HG03066 (cell line): ENCODE measurements around the gene CD276.
"Not testable (repeated sequence)": the region's sequence is repeated elsewhere in the genome, so short reads cannot be mapped to it uniquely, and the experiment has no call there.

Source experiments
- ATAC-seq: cut with Tn5 transposase; IDR thresholded peaks from one replicate; pipeline ENCODE4 v1.9.1; 2021; ENCODE audit warnings: low read depth; ENCODE audit not compliant: unreplicated experiment

The CD276 gene

DNA sequence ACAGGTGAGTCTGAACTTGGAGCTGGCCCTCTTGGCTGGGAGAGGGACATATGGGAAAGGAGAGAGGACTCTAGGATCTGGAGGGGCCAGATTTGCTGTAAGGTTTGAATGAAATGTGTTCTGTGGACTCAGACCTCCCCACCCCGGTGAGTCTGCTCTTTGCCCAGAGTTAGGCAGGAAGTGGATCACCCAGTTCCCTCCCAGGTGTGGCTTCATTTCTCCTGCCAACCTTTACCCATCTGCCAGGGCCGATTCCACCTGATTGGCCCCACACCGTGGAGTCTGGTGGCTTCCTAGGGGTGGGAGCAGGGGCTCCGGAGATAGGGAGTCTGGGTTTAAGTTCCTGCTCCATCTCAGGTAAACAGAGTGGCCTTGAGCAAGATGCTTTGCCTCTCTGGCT lies 25.5 kb downstream of the CD276 start:
- no peak for ATAC-seq

DNA sequence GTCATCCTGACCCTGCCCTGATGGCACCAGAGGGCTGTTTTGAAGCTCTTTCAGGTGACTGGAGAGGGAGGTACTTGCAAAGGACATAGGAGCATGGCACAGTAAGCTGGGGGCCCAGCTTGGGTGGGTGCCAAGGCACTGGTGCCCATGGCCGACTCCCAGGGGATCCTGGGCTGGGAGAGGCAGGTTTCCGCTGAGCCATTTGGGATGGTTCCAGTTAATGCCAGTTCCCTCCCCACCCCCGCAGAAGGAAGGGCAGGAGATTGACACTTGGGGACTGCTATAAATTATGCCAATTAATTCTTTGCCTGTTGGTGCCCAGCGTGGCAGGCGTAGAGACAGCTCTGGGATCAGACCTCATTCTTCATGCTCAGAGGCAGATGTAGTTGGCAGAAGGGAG lies 26.1 kb downstream of the CD276 start:
- ATAC-seq, result no peak

DNA sequence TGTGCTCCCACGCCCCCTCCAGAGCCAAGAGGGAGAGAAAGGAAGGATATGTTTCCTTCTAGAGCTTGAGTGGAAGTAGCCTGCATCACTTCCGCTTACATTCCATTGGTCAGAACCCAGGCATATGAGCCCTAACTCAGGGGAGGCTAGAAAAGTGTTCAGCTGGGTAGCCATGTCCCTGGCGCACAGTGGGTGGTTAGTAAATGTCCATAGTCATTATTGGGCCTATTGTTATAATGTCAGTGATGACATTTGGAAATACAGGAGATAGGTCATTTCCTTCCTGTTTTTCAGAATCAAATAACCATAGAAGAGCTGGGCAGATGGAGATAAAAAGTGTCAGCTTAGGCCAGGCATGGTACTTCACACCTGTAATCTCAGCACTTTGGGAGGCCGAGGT lies 27.3 kb downstream of the CD276 start:
- ATAC-seq, result no peak

DNA sequence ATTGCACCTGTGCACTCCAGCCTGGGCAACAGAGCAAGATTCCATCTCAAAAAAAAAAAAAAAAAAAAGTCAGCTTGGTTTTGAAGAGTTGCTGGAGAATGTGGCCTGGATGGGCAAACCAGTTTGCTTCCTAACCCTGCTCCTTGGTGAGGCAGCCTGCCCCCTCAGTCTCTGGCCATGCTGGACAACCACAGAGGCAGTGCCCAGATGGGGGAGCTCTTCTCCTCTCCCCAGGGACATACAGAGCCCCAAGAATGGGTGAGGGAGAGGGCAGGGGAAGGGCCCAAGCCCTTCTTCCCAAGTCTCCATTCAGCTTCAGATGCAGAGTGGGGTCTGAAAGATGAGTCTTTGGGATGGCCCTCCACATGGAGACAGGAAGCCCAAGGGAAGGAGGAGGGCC lies 27.9 kb downstream of the CD276 start:
- ATAC-seq, result no peak

DNA sequence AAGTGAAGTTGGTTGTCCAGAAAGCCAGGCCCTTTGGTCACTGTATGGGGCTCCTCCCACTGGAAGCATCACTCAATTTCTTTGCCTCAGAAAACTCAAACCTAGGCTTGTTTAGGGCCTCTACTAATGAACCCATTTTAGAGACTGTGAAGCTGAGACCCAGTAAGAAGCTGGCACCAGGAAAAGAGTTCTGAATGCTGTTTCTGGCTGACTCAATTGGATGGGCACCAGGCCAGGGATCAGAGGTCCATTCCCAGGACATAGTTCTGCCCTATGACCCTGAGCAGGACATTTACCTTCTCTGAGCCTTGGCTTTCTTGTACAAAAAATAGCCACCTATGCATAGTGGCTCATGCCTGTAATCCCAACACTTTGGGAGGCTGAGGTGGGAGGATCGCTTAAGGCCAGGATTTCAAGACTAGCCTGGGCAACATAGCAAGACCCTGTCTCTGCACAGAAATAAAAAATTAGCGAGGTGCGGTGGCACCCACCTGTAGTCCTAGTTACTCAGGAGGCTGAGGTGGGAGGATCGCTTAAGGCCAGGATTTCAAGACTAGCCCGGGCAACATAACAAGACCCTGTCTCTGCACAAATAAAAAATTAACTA lies 30.6 kb downstream of the CD276 start:
- no peak for ATAC-seq

- ATAC-seq, result no peak
These were observed 31.2 kb downstream of the CD276 start for GRCh38 chr15:73715417-73715816.

DNA sequence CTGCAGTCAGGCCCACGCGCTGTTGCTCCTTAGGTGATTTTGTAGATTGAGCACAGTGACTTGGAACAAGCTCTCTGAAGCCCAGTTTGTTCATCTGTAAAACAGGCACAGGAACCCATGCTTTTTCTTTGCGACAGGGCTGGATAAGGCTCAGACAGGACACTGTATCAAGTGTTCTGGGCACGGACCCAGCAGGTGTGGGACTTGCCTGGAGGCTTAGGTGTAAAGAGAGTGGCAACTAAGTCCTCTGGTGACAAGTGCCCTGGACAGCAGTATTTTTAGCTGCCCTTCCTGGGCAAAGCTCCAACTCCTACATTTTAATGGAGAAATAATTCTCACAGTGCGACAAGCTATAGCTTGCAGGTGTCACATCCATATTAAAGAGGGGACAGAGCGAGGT lies 32.2 kb downstream of the CD276 start:
- no peak for ATAC-seq

- no peak for ATAC-seq
These were observed 33.0 kb downstream of the CD276 start for GRCh38 chr15:73717206-73717605.

DNA sequence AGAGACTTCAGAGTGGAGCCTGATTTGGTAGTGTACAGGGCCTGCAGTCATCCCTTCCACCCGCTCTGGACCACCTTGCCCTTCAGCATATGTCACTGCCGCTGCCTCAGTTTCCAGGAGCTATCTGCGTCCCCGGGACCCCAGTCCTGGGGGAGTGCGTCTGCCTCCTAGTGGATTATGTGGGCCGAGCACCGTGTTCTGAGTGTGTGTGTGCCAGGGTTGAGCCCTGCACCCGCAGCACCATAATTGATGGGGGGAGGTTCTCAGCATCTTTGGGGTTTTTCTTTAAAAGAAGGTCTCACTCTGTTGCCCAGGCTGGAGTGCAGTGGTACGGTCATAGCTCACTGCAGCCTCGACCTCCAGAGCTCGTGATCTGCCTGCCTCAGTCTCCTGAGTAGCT lies 33.6 kb downstream of the CD276 start:
- ATAC-seq, result no peak

- ATAC-seq, result no peak
These were observed 34.5 kb downstream of the CD276 start for GRCh38 chr15:73718694-73719093.

DNA sequence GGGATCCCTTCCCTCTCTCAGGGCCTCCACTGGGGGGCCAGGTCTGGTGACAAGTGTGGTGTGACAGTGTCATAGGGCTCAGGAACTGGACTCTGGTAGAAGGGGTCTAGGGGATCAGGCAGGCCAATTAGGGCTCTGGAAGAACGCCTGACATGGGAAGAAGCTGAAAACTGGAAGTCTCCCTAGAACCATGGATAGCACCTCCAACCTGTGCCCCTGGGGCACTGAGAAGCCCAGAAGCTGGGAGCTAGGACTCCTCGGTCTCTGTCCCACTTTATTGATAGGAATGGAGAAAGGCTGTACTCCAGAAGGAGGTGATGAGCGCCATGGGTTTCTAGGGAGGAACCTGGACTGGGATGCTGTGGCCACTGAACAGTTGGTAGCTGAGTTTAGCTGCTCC lies 38.2 kb downstream of the CD276 start:
- no peak for ATAC-seq

DNA sequence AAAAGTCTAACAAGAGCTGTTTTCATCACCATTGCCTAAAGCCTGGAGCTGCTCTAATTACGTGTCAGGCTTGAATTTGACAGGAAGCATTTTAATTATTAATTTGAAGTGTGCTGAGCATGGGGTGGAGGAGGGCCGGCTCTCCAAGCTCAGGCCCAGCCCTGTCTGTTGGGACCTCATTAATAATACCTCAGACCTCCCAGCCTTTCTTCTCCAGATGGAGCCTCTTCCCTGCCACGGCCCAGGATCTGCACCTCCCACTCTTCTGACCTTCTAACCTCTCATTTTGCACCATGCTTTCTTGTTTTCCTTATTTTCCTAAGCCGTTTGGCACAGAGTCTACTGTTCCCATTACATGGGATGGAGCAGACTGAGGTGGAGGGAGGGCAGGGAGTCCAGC lies 39.0 kb downstream of the CD276 start:
- ATAC-seq, result no peak

DNA sequence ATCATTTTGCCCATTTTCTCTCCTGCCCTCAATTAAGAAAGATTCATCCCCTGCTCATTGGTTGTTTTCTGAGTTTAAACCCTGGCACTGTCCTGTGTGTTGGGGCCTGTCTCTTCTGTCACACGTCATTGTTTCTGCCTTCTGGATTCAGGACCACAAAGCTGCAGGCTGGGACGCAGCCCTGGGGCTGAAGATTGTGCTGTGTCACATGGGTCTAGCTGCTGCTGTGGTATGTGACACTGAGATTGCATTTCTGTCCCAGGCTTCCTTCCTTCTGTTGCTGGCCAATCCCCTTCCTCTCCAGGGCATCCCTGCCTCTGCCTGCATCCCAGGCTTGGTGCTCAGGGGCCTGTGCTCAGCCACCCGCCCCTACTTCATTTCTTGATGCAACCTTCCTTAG lies 40.0 kb downstream of the CD276 start:
- ATAC-seq, result no peak

- no peak for ATAC-seq
These were observed 43.3 kb downstream of the CD276 start for GRCh38 chr15:73727330-73727976.

- ATAC-seq, result not testable (repeated sequence)
These were observed 47.9 kb downstream of the CD276 start for GRCh38 chr15:73732051-73732450.

- no peak for ATAC-seq
These were observed 48.7 kb downstream of the CD276 start for GRCh38 chr15:73732930-73733329.

- no peak for ATAC-seq
These were observed 53.4 kb downstream of the CD276 start for GRCh38 chr15:73737535-73737934.

DNA sequence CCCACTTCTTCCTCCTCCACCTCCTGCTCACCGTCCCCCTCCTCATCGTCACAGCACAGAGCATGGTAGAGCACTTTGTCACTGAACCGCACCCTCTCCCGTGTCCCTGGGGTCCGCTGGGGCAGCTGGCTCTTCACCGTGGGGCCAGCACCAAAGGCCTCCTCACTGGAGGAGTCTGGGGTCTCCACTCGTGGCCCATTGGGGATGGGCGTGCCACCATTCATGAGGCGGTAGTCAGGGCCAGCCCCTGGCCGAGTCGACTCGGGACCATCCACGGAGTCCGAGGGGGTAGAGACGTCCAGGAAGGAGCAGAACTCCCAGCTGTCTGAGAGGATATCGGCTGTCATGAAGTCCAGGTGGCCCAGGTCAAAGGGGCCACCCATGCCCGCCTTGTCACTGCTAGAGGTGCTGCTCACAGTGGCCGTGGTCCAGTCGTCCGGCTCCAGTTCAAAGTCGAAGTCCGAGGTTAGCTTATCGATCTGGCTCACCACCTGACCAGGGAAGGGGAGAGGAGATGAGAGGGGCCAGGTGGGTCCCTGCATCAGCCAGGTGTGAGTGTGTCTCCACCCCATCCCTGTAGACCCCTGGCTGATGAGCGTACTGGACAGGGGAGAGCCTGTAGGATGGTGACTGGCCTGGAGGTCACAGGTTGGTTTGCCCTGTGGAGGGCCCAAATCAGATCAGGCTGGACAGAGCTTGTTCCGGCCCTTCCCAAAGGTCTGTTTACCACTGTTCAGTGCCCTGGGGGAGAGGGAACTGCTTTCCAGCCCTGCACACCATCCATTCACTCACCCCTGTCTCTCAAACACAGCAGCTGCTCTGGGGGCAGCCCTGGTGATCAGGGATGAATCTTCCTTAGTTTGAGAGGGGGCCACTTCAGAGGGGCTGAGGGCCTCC lies 56.2 kb downstream of the CD276 start:
- no peak for ATAC-seq

DNA sequence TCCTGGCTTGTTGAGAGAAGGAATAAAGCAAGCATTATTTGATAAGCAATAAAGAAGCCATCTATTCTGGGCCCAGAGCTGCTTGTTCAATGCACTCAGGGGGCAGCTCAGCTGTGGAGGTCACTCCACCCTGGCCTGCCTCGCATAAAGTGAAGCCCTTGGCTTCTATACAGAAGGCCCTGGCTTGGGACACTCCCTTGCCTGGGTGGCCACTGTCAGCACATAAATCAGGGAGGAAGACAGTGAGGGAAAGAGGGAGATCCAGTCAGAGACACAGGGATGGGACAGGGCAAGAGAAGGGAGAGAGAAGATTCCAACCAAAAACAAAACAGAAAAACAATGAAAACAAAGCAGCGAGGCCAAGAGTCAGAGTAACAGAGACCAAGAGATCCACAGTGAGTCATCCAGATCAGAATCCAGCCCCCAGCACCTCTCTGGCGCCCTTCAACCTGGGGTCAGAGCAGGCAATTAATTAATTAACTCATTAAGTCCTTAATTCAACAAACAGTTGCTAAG lies 57.2 kb downstream of the CD276 start:
- no peak for ATAC-seq

DNA sequence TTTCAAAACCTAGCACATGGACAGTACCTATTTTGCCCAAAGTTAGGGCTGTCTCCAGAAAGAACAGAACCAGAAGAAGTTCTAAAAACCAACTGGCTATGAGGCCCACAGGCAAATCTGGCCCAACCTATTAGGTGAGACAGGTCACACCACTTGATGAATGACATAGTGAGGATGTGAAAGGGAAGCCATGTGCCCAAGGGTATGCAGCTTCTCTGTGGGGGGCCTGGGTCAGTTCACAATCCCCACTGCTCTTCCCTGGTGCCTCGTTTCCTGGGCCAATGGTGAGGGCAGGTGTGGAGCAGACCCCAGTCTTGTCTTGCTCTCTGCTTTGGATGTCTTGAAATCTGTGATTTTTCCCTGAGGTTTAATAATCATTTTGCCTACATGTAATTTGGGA lies 60.1 kb downstream of the CD276 start:
- no peak for ATAC-seq

DNA sequence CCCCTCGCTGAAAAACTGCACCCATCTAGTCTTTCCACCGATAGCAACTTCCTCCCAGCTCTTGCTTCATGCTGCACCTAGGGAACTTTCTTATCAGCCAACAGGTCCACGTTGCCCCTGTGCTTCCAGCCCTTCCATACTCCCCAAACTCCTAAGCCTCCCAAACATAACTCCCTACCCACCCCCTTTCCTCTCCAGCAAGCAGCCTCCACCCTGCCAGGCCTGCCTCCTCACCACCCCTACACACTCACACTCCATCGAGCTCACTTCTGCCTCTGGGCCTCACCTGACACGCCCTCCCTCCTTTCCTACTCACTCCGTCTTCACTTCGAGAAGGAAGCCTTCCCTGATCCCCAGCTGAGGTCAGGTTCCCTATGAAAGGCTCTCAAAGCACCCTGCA lies 60.9 kb downstream of the CD276 start:
- ATAC-seq, result no peak

GRCh38 chr15:73746261-73746660 lies 62.1 kb downstream of the CD276 start:
- no peak for ATAC-seq
